Measurements from ENCODE around the gene EIF4G3.

GRCh38 chr1:21217812-21218596 is 41.3 kb upstream of the EIF4G3 start:
- TF ChIP-seq CTCF (IDR thresholded peaks at IDR 0.05), result peak in 3 of 6 experiments; percentile 25 to 28 (median 26)
- no peak for TF ChIP-seq POLR2A (IDR thresholded peaks at IDR 0.05)
